HEK293 (cell line): ENCODE results near the gene DNER.

Experiments used
- CTCF ChIA-PET: fragments of 350-600 bp; formaldehyde crosslinking; extraction: SDS; loops from one replicate; lab custom pipeline; 2021; ENCODE audit warnings: antibody characterized with exemption; lab: Yijun Ruan, JAX
- POLR2A ChIA-PET: fragments of 300-600 bp; formaldehyde crosslinking; extraction: SDS; loops from one replicate; lab custom pipeline; 2020; ENCODE audit warnings: antibody characterized with exemption, inconsistent platforms; lab: Yijun Ruan, JAX
- H3K27ac ChIP-seq: fragments of 200-500 bp; sonication (Bioruptor generic); 2 replicates; pipeline ENCODE4 v1.5.1; 2014; ENCODE audit warnings: low read depth, low read length, control low read depth, inconsistent platforms; ENCODE audit errors: extremely low read depth
- H3K36me3 ChIP-seq, 2 experiments: fragments of 200-500 bp in 1 of 2; sonication (Bioruptor generic) in 1 of 2; 1 replicate in 1 of 2; 2 replicates in 1 of 2; pipeline ENCODE4 v1.5.1; 2014 to 2017; ENCODE audit warnings: inconsistent platforms in 2 of 2, low read length in 2 of 2; ENCODE audit not compliant: control insufficient read depth in 2 of 2, insufficient read depth in 1 of 2
- H3K4me1 ChIP-seq: fragments of 200-500 bp; sonication (Bioruptor generic); 2 replicates; pipeline ENCODE4 v1.5.1; 2014; ENCODE audit warnings: mild to moderate bottlenecking, low read length, inconsistent platforms; ENCODE audit not compliant: control insufficient read depth, insufficient read depth
- H3K4me3 ChIP-seq: 2 replicates; pipeline ENCODE4 v1.5.1; 2011; ENCODE audit warnings: low read depth, mild to moderate bottlenecking, control low read depth, low read length, moderate library complexity
- H3K9me3 ChIP-seq: fragments of 200-500 bp; sonication (Bioruptor generic); 2 replicates; pipeline ENCODE4 v1.5.1; 2014; ENCODE audit warnings: low read depth, low read length, inconsistent platforms; ENCODE audit not compliant: control insufficient read depth, insufficient read depth
- BCL11B ChIP-seq: fragments of 450-650 bp; formaldehyde crosslinking; IDR thresholded peaks from 2 replicates; pipeline ENCODE4 v1.5.1; 2016; ENCODE audit warnings: low read depth, missing biosample characterization, missing genetic modification characterization
- FEZF1 ChIP-seq: fragments of 450-650 bp; formaldehyde crosslinking; IDR thresholded peaks from 2 replicates; pipeline ENCODE4 v1.5.1; 2016; ENCODE audit warnings: missing biosample characterization, missing genetic modification characterization
- GLI4 ChIP-seq: fragments of 450-650 bp; formaldehyde crosslinking; IDR thresholded peaks from 2 replicates; pipeline ENCODE4 v1.5.1; 2016; ENCODE audit warnings: missing biosample characterization, missing genetic modification characterization
- KLF1 ChIP-seq: fragments of 450-650 bp; formaldehyde crosslinking; IDR thresholded peaks from 2 replicates; pipeline ENCODE4 v1.5.1; 2016; ENCODE audit warnings: missing biosample characterization, missing genetic modification characterization
- TSHZ1 ChIP-seq: fragments of 450-650 bp; formaldehyde crosslinking; IDR thresholded peaks from 2 replicates; pipeline ENCODE4 v1.5.1; 2016; ENCODE audit warnings: missing biosample characterization, missing genetic modification characterization, borderline replicate concordance
- YY1 ChIP-seq: fragments of 450-650 bp; formaldehyde crosslinking; IDR thresholded peaks from 2 replicates; pipeline ENCODE4 v1.5.1; 2018; ENCODE audit warnings: missing biosample characterization, missing genetic modification characterization
- ZBTB17 ChIP-seq: fragments of 450-650 bp; formaldehyde crosslinking; IDR thresholded peaks from 2 replicates; pipeline ENCODE4 v1.5.1; 2016; ENCODE audit warnings: missing biosample characterization, missing genetic modification characterization
- ZNF121 ChIP-seq: fragments of 450-650 bp; formaldehyde crosslinking; IDR thresholded peaks from 2 replicates; pipeline ENCODE4 v1.5.1; 2016; ENCODE audit warnings: missing biosample characterization, missing genetic modification characterization
- ZNF202 ChIP-seq: fragments of 450-650 bp; formaldehyde crosslinking; IDR thresholded peaks from 2 replicates; pipeline ENCODE4 v1.5.1; 2016; ENCODE audit warnings: missing biosample characterization, missing genetic modification characterization, borderline replicate concordance
- ZNF223 ChIP-seq: fragments of 450-650 bp; formaldehyde crosslinking; IDR thresholded peaks from 2 replicates; pipeline ENCODE4 v1.5.1; 2016; ENCODE audit warnings: missing biosample characterization, missing genetic modification characterization
- ZNF362 ChIP-seq: fragments of 450-650 bp; formaldehyde crosslinking; IDR thresholded peaks from 2 replicates; pipeline ENCODE4 v1.5.1; 2016; ENCODE audit warnings: missing biosample characterization, missing genetic modification characterization
- ZNF366 ChIP-seq: fragments of 450-650 bp; formaldehyde crosslinking; conservative IDR thresholded peaks from 2 replicates; pipeline ENCODE4 v1.5.1; 2016; ENCODE audit warnings: missing biosample characterization, missing genetic modification characterization
- ZNF518A ChIP-seq: fragments of 450-650 bp; formaldehyde crosslinking; conservative IDR thresholded peaks from 2 replicates; pipeline ENCODE4 v1.5.1; 2016; ENCODE audit warnings: low read depth, missing biosample characterization, missing genetic modification characterization
- ZNF596 ChIP-seq: fragments of 450-650 bp; IDR thresholded peaks from 2 replicates; pipeline ENCODE4 v1.5.0; 2018; ENCODE audit warnings: missing biosample characterization, mild to moderate bottlenecking, missing genetic modification characterization, moderate library complexity
- ZNF629 ChIP-seq: fragments of 450-650 bp; formaldehyde crosslinking; IDR thresholded peaks from 2 replicates; pipeline ENCODE4 v1.5.1; 2017; ENCODE audit warnings: missing biosample characterization, missing genetic modification characterization
- ZNF701 ChIP-seq: fragments of 450-650 bp; formaldehyde crosslinking; IDR thresholded peaks from 2 replicates; pipeline ENCODE4 v1.5.1; 2016; ENCODE audit warnings: missing biosample characterization, missing genetic modification characterization
- ZNF777 ChIP-seq: fragments of 450-650 bp; formaldehyde crosslinking; IDR thresholded peaks from 2 replicates; pipeline ENCODE4 v1.5.1; 2017; ENCODE audit warnings: missing biosample characterization, missing genetic modification characterization, borderline replicate concordance
- ZSCAN18 ChIP-seq: fragments of 450-650 bp; formaldehyde crosslinking; IDR thresholded peaks from 2 replicates; pipeline ENCODE4 v1.5.1; 2016; ENCODE audit warnings: missing biosample characterization, missing genetic modification characterization

DNER gene

GRCh38 chr2:229405796-229406195 lies 308.6 kb downstream of the DNER start:
- no peaks in the 10 kb centered on the region for H3K36me3 ChIP-seq
- no peak overlapping the region for H3K4me3 ChIP-seq
- TF ChIP-seq YY1 (tag by site-specific recombination): no peak
- TF ChIP-seq ZSCAN18 (tag by site-specific recombination): no peak
- H3K9me3 ChIP-seq: no peaks in the 10 kb centered on the region
- ChIA-PET CTCF (interaction anchor here (0.7 kb wide), 1 partner anchor 25 kb away, joined by 3 read pairs; no protein-coding TSS in a partner anchor), POLR2A (no interaction called here)
- no peak overlapping the region for H3K27ac ChIP-seq
- H3K4me1 ChIP-seq: peaks cover 18% of the 10 kb centered on the region

GRCh38 chr2:229403296-229403695 lies 311.1 kb downstream of the DNER start:
- ChIA-PET POLR2A (no interaction called here), CTCF (no interaction called here)
- Histone ChIP-seq H3K9me3 (no peaks in the 10 kb centered on the region), H3K36me3 (no peaks in the 10 kb centered on the region), H3K4me3 (no peak overlapping the region), H3K4me1 (peaks cover 8% of the 10 kb centered on the region), H3K27ac (no peak overlapping the region)
- TF ChIP-seq BCL11B (tag by site-specific recombination) (no peak), FEZF1 (no peak), ZNF701 (no peak), ZNF202 (tag by site-specific recombination) (no peak), ZBTB17 (tag by site-specific recombination) (no peak), ZNF629 (tag by site-specific recombination) (no peak), ZNF121 (tag by site-specific recombination) (no peak), KLF1 (no peak), ZNF362 (no peak), ZNF366 (tag by site-specific recombination) (no peak), GLI4 (tag by site-specific recombination) (no peak), ZNF518A (tag by site-specific recombination) (no peak), TSHZ1 (tag by site-specific recombination) (no peak), ZNF777 (tag by site-specific recombination) (no peak), ZNF223 (tag by site-specific recombination) (no peak), ZNF596 (tag by site-specific recombination) (no peak)
